Neuronal stem cell (in vitro differentiated cells): ENCODE data around the gene AKAP9.

ENCODE experiments used
- DNase-seq: peaks from one replicate; pipeline ENCODE4 v3.0.0-alpha.2; 2013; ENCODE audit warnings: low spot score
- H2AFZ ChIP-seq: one replicate; pipeline ENCODE4 v1.6.1; 2013; ENCODE audit warnings: mild to moderate bottlenecking, low read length, inconsistent platforms
- H2AK5ac ChIP-seq: 2 replicates; pipeline ENCODE4 v1.6.1; 2013; ENCODE audit warnings: low read depth, mild to moderate bottlenecking, inconsistent platforms, low read length, moderate library complexity, mixed read lengths
- H2BK120ac ChIP-seq: 2 replicates; pipeline ENCODE4 v1.6.1; 2013; ENCODE audit warnings: low read depth, mild to moderate bottlenecking, inconsistent platforms, low read length, moderate library complexity, mixed read lengths
- H2BK12ac ChIP-seq: one replicate; pipeline ENCODE4 v1.6.1; 2013; ENCODE audit warnings: low read length, inconsistent platforms
- H2BK15ac ChIP-seq: 2 replicates; pipeline ENCODE4 v1.6.1; 2013; ENCODE audit warnings: mild to moderate bottlenecking, low read length, inconsistent platforms, mixed read lengths
- H2BK5ac ChIP-seq: one replicate; pipeline ENCODE4 v1.6.1; 2013; ENCODE audit warnings: inconsistent platforms, mild to moderate bottlenecking, low read length, moderate library complexity
- H3K14ac ChIP-seq: one replicate; pipeline ENCODE4 v1.6.1; 2013; ENCODE audit warnings: low read length, inconsistent platforms
- H3K18ac ChIP-seq: 2 replicates; pipeline ENCODE4 v1.6.1; 2013; ENCODE audit warnings: low read length, inconsistent platforms
- H3K23ac ChIP-seq: 2 replicates; pipeline ENCODE4 v1.6.1; 2013; ENCODE audit warnings: low read depth, mild to moderate bottlenecking, mixed read lengths, low read length, inconsistent platforms; ENCODE audit not compliant: poor library complexity
- H3K27ac ChIP-seq: replicated peaks from 3 replicates; pipeline ENCODE4 v1.5.1; 2013; ENCODE audit warnings: low read length, inconsistent platforms
- H3K27me3 ChIP-seq, 3 experiments: 2 replicates each; pipeline ENCODE4 v1.6.1; 2013; ENCODE audit warnings: low read length in 3 of 3, mild to moderate bottlenecking in 2 of 3, inconsistent platforms in 1 of 3, low read depth in 1 of 3, mixed read lengths in 1 of 3, moderate library complexity in 1 of 3; ENCODE audit not compliant: control insufficient read depth in 3 of 3, insufficient read depth in 3 of 3
- H3K36me3 ChIP-seq, 2 donors: replicated peaks in 1 of 2; 2 replicates each; pipeline ENCODE4 v1.6.1; 2013; ENCODE audit warnings: low read length in 2 of 2; ENCODE audit not compliant: control insufficient read depth in 2 of 2, insufficient read depth in 2 of 2
- H3K4ac ChIP-seq: 2 replicates; pipeline ENCODE4 v1.6.1; 2013; ENCODE audit warnings: inconsistent platforms, mild to moderate bottlenecking, low read length, moderate library complexity
- H3K4me1 ChIP-seq, 2 donors: 1 replicate in 1 of 2; 2 replicates in 1 of 2; pipeline ENCODE4 v1.6.1; 2013; ENCODE audit warnings: low read length in 2 of 2, low read depth in 1 of 2; ENCODE audit not compliant: control insufficient read depth in 2 of 2, insufficient read depth in 1 of 2
- H3K4me2 ChIP-seq: one replicate; pipeline ENCODE4 v1.6.1; 2013; ENCODE audit warnings: mild to moderate bottlenecking, low read length, inconsistent platforms; ENCODE audit not compliant: insufficient read depth, poor library complexity, severe bottlenecking
- H3K4me3 ChIP-seq, 2 donors: 2 replicates each; pipeline ENCODE4 v1.5.1; 2013; ENCODE audit warnings: low read length in 2 of 2, mild to moderate bottlenecking in 2 of 2, inconsistent platforms in 1 of 2, moderate library complexity in 1 of 2
- H3K79me1 ChIP-seq: one replicate; pipeline ENCODE4 v1.6.1; 2013; ENCODE audit warnings: low read depth, mild to moderate bottlenecking, inconsistent platforms, low read length, moderate library complexity
- H3K9ac ChIP-seq: one replicate; pipeline ENCODE4 v1.6.1; 2013; ENCODE audit warnings: mild to moderate bottlenecking, low read depth, low read length, inconsistent platforms; ENCODE audit not compliant: poor library complexity
- H3K9me3 ChIP-seq, 2 donors: replicated peaks in 1 of 2; 2 replicates each; pipeline versions ENCODE3 to v1.6.1; 2013; ENCODE audit warnings: low read length in 2 of 2, mild to moderate bottlenecking in 2 of 2, inconsistent platforms in 1 of 2, low read depth in 1 of 2, mixed read lengths in 1 of 2, moderate library complexity in 1 of 2; ENCODE audit not compliant: control insufficient read depth in 2 of 2, insufficient read depth in 1 of 2
- H4K8ac ChIP-seq: one replicate; pipeline ENCODE4 v1.6.1; 2013; ENCODE audit warnings: low read depth, mild to moderate bottlenecking, inconsistent platforms, low read length, moderate library complexity
- H4K91ac ChIP-seq: one replicate; pipeline ENCODE4 v1.6.1; 2013; ENCODE audit warnings: low read length, low read depth, mild to moderate bottlenecking, inconsistent platforms; ENCODE audit not compliant: poor library complexity
- WGBS, 2 donors: extraction: QIAGEN DNeasy Blood & Tissue Kit; methylation state at CpG; one replicate each; pipeline ENCODE4 v1.1.7; 2013; ENCODE audit warnings: missing lambda C conversion rate in 2 of 2, mixed read lengths in 1 of 2; ENCODE audit not compliant: insufficient read length in 2 of 2, insufficient replicate concordance in 1 of 2; ENCODE audit errors: extremely low coverage in 2 of 2; 5-methylcytosine and 5-hydroxymethylcytosine counted together

AKAP9 gene

DNA sequence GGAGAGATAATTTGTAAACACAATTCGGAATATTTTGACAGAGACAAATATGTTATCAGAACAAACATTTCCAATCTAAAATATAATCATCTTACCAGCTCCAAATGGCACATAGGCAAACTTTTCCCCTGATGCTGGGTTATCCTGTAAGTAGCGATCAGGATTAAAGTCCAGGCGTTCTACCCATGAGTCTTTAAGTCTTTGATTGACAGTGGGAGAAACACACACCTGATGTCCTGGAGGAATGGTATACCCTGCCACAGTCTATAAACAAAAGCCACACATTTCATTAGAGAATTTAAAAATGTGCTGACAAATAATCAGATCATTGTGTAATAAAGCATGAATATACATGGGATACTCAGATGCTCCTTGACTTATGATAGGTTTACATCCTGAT, 176.3 kb downstream of the AKAP9 start:
- no CpG with 5 or more reads among the region's 3 CpGs for WGBS, 2 donors
- Histone ChIP-seq H2BK5ac (no peak overlapping the region), H2BK120ac (no peak overlapping the region), H2AFZ (no peak overlapping the region), H3K27ac (no peak overlapping the region), H2BK12ac (no peak overlapping the region), H3K9me3 (peaks cover 0 to 11% of the 10 kb centered on the region in 2 donors), H3K4me2 (no peak overlapping the region), H3K9ac (no peak overlapping the region), H3K23ac (no peak overlapping the region), H4K8ac (no peak overlapping the region), H3K36me3 (peaks cover 22 to 94% of the 10 kb centered on the region in 2 donors), H3K4ac (no peak overlapping the region), H3K4me1 (no peaks in the 10 kb centered on the region), H2AK5ac (no peak overlapping the region), H4K91ac (no peak overlapping the region), H2BK15ac (no peak overlapping the region), H3K18ac (no peak overlapping the region), H3K79me1 (peaks cover 1% of the 10 kb centered on the region), H3K4me3 (no peak overlapping the region), H3K27me3 (no peaks in the 10 kb centered on the region), H3K14ac (no peak overlapping the region)
- DNase-seq, result no peak

DNA sequence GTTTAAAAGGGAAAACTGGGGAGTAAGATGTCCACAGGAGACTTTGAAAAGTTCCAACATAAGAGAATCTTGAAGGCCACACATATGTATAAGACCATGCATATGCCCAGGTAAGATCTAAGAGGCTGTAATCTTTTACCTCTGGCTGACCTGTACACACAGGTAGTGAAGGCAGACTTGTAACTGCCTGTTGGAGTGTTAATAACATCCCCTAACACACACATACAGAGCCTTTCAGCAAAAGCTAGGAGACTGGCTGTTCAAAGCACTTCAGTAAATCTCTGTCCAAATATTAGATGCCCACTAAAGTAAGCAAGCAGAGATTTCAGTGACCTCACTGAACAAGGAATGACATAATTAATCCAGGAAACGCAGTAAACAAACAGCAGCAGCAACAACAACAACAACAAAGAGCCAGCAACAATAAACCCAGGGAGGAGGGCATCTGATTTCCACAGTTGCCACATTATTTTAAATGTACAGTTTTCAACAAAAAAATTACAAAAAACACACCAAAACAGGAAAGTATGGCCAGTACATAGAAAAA, 178.6 kb downstream of the AKAP9 start:
- Histone ChIP-seq H3K4me1 (no peaks in the 10 kb centered on the region), H3K18ac (no peak overlapping the region), H3K9me3 (peaks cover 0 to 27% of the 10 kb centered on the region in 2 donors), H2BK5ac (no peak overlapping the region), H2AK5ac (no peak overlapping the region), H3K4ac (no peak overlapping the region), H3K23ac (no peak overlapping the region), H2BK12ac (no peak overlapping the region), H3K9ac (no peak overlapping the region), H4K91ac (no peak overlapping the region), H3K27ac (no peak overlapping the region), H3K36me3 (peaks cover 28 to 98% of the 10 kb centered on the region in 2 donors), H3K4me2 (no peak overlapping the region), H3K27me3 (no peaks in the 10 kb centered on the region), H2AFZ (no peak overlapping the region), H3K14ac (no peak overlapping the region), H3K4me3 (no peak overlapping the region), H3K79me1 (peaks cover 1% of the 10 kb centered on the region), H2BK15ac (no peak overlapping the region), H4K8ac (no peak overlapping the region), H2BK120ac (no peak overlapping the region)
- WGBS, 2 donors, result no CpG with 5 or more reads among the region's 1 CpG
- no peak for DNase-seq

- H3K18ac ChIP-seq, result no peak overlapping the region
- no peaks in the 10 kb centered on the region for H3K79me1 ChIP-seq
- H3K27ac ChIP-seq, result no peak overlapping the region
- H3K9ac ChIP-seq, result no peak overlapping the region
- H2BK12ac ChIP-seq, result no peak overlapping the region
- H3K36me3 ChIP-seq, result peaks cover 29 to 98% of the 10 kb centered on the region in 2 donors
- peaks cover 0 to 27% of the 10 kb centered on the region in 2 donors for H3K9me3 ChIP-seq
- H4K8ac ChIP-seq, result no peak overlapping the region
- no peak overlapping the region for H2BK5ac ChIP-seq
- H3K27me3 ChIP-seq, result no peaks in the 10 kb centered on the region
- H2AK5ac ChIP-seq, result no peak overlapping the region
- no peak overlapping the region for H3K4me3 ChIP-seq
- H3K4me2 ChIP-seq, result no peak overlapping the region
- H4K91ac ChIP-seq, result no peak overlapping the region
- no peak overlapping the region for H2BK15ac ChIP-seq
- DNase-seq, result no peak
- H3K23ac ChIP-seq, result no peak overlapping the region
- no peak overlapping the region for H2AFZ ChIP-seq
- H3K4ac ChIP-seq, result no peak overlapping the region
- no peak overlapping the region for H2BK120ac ChIP-seq
- H3K4me1 ChIP-seq, result no peaks in the 10 kb centered on the region
- no peak overlapping the region for H3K14ac ChIP-seq
Observed at GRCh38 chr7:92121681-92122080, 181.0 kb downstream of the AKAP9 start.

DNA sequence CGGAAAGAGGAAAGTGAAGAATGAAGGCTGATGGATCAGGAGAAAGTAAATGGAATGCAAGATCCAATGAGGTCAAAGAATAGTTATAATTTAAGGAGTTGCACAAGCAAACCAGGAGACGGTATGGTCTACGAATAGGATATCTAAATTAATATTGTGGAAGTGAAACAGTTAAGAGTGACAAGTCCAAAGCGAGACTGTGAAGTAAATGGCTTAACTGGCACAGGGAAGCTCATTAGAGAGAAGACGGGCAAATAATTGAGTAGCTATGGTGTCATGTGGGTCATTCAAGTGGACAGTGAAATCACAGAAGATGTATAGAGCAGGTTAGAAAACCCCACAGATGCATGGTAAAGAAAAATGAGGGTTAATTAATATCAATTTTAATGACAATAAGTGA, 190.4 kb downstream of the AKAP9 start:
- Histone ChIP-seq H3K9me3 (peaks cover 1 to 3% of the 10 kb centered on the region in 2 donors), H4K91ac (no peak overlapping the region), H3K4me2 (no peak overlapping the region), H4K8ac (no peak overlapping the region), H3K9ac (no peak overlapping the region), H2BK5ac (no peak overlapping the region), H3K4me3 (no peak overlapping the region), H3K14ac (no peak overlapping the region), H3K18ac (no peak overlapping the region), H3K36me3 (peaks cover 16 to 61% of the 10 kb centered on the region in 2 donors), H2AFZ (no peak overlapping the region), H3K23ac (no peak overlapping the region), H3K4me1 (peaks cover 1 to 2% of the 10 kb centered on the region in 2 donors), H3K4ac (no peak overlapping the region), H2AK5ac (no peak overlapping the region), H2BK12ac (no peak overlapping the region), H2BK120ac (no peak overlapping the region), H3K79me1 (peaks cover 6% of the 10 kb centered on the region), H3K27ac (no peak overlapping the region), H2BK15ac (no peak overlapping the region), H3K27me3 (no peaks in the 10 kb centered on the region)
- no peak for DNase-seq
- no CpG with 5 or more reads among the region's 5 CpGs for WGBS, 2 donors
